ENCODE data around the gene SLC22A8.
"Not testable (repeated sequence)": the region's sequence is repeated elsewhere in the genome, so short reads cannot be mapped to it uniquely, and the experiment has no call there.

The SLC22A8 gene, protein sequence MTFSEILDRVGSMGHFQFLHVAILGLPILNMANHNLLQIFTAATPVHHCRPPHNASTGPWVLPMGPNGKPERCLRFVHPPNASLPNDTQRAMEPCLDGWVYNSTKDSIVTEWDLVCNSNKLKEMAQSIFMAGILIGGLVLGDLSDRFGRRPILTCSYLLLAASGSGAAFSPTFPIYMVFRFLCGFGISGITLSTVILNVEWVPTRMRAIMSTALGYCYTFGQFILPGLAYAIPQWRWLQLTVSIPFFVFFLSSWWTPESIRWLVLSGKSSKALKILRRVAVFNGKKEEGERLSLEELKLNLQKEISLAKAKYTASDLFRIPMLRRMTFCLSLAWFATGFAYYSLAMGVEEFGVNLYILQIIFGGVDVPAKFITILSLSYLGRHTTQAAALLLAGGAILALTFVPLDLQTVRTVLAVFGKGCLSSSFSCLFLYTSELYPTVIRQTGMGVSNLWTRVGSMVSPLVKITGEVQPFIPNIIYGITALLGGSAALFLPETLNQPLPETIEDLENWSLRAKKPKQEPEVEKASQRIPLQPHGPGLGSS

DNA sequence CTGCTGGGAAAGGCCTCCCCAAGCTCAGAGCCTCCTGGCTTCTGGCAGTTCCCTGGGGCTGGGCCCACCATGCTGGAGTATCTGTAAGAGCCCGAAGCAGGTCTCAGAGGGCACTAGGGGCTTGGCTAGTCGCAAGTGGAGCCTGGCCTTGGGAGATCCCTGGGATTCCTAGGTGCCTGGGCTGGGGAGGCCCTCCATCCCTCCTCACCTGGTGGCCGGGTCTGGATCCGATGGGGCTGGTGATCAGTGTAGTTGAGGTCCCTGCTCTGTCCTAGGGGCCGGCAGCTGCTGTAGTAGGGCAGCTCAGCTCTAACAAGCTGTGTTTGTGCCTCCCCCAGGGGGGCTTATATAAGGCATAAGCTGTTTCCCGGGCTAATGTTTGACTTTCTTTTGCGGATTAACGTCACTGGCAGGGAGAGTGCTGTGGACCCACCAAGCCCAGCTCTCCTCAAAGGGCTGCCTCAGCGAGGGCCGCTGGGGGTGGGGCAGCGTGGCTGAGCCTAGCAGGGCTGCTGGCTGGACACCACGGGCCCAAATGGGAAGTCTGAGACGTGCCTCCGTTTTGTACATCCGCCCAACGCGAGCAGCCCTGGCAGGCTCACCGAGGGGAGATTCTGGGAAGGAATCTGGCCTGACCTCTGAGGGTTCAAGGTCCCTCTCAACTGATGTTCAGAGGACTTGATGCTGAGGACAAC lies at the start of gene SLC22A8:
Gene SLC22A8, minus strand, starts transcription at position 321 of the 695 bp plus-strand sequence. CDS start 883 bp downstream, outside the sequence.
- in situ Hi-C loops (cut with MboI; ENCODE audit: low sequenced_read_pairs) = no loop called here

GRCh38 chr11:63046203-63046602 lies 30.6 kb upstream of the SLC22A8 start:
- in situ Hi-C loops (cut with MboI; ENCODE audit: low sequenced_read_pairs) = not testable (repeated sequence)

- in situ Hi-C loops (cut with MboI; ENCODE audit: low sequenced_read_pairs) = no loop called here
Measured at GRCh38 chr11:63042596-63042995, 27.0 kb upstream of the SLC22A8 start.

DNA sequence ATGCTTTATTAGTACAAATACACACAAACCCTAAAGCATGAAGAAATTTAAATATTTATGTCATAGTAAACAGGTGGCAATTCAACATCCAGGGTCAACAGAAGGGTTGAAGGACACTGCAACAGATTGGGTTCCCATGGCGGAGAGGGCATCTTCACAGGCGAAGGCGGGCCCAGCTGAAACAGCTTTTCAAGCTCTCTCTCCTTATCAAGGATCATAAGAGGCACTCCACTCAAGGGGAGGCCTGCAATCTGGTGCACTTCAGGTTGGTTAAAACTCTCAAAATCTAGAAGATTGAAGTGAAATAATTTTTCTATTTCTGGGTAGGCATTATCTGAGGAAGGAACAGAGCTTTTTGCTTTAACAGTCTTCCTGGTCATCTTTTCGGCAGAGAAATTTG lies 16.8 kb upstream of the SLC22A8 start:
- in situ Hi-C loops (cut with MboI; ENCODE audit: low sequenced_read_pairs) = no loop called here

GRCh38 chr11:63023841-63024648 lies 8.4 kb upstream of the SLC22A8 start:
- in situ Hi-C loops (cut with MboI; ENCODE audit: low sequenced_read_pairs) = loop anchor here (5.0 kb wide), 1 partner anchor 117 kb away; no protein-coding TSS in a partner anchor

GRCh38 chr11:63023222-63023814 lies 7.7 kb upstream of the SLC22A8 start:
- in situ Hi-C loops (cut with MboI; ENCODE audit: low sequenced_read_pairs) = loop anchor here (5.0 kb wide), 1 partner anchor 116 kb away; no protein-coding TSS in a partner anchor

- in situ Hi-C loops (cut with MboI; ENCODE audit: low sequenced_read_pairs) = loop anchor here (5.0 kb wide), 1 partner anchor 115 kb away; no protein-coding TSS in a partner anchor
Measured at GRCh38 chr11:63022441-63022840, 6.8 kb upstream of the SLC22A8 start.

- in situ Hi-C loops (cut with MboI; ENCODE audit: low sequenced_read_pairs) = loop anchor here (5.0 kb wide), 1 partner anchor 113 kb away; no protein-coding TSS in a partner anchor
Measured at GRCh38 chr11:63020671-63021291, 5.1 kb upstream of the SLC22A8 start.

DNA sequence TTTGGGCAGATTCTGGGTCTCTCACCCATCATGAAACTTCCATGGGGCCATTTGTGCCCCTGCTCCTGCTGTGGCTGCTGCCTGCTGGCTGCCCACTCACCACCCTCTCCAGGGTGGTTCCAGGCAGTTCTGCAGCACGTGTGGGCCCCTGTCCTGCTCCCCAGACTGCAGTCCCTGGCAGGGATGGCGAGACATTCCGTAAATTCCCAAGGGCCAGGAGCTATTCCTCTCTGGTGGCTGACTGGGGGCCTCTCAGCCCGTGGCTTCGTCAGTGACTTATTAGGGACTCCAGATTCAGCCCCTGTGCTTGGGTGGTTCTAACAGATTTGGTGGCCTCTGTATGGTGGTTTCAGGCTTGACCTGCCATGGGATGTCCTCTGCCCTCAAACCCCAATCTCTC lies 3.9 kb upstream of the SLC22A8 start:
- in situ Hi-C loops (cut with MboI; ENCODE audit: low sequenced_read_pairs) = no loop called here

DNA sequence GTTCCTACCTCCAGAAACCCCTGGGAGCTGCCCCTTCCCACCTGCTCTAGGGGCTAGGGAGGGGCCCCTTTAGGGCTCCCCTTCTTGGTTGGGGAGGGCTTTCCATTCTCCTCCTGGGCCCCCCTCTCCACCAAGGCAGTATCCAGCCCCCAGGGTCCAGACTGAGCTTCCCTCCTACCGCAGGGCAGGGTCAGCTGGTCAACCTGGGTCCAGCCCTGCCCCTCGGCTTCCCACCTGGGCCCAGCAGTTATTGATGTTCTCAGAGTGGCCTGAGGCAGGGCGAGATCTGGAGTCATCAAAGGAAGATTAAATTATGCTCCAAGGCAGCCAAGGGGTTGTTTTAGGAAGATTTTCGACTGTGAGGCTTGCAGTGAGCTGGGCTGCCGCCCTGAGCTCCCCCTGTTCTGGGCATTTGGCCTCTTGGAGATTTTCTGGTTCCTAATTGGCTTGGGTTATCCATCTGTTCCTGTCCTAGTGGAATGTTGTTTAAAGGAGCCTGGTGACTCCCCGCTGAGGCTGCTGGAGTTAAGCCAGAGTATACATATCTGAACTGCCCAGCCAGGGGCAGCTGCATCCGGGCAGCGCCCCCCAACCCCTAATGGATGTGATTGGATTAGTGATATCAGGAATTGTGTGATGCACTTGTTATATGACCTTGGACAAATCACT lies 1.8 kb upstream of the SLC22A8 start:
- in situ Hi-C loops (cut with MboI; ENCODE audit: low sequenced_read_pairs) = no loop called here

GRCh38 chr11:63014408-63015055 lies 1.1 kb downstream of the SLC22A8 start:
- in situ Hi-C loops (cut with MboI; ENCODE audit: low sequenced_read_pairs) = no loop called here

- in situ Hi-C loops (cut with MboI; ENCODE audit: low sequenced_read_pairs) = no loop called here
Measured at GRCh38 chr11:63012839-63013238, 2.8 kb downstream of the SLC22A8 start.

DNA sequence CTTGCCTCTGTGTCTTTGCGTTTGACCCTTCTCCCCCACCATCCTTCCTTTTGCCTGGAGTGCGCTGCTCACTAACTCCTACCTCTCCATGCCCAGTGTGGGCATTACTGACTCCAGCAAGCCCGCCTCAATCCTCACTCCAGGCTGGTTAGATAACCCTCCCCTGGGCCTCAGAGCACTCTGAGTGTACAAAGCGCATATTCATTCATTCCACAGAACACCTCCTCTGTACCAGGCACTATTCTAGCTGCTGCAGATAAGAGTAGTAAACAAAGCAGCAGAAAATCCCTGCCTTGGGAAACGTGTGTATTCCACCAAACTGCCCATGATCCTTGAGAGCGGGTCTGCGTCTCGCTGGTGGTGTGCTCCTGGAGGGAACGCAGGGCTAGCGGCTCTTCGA lies 3.2 kb downstream of the SLC22A8 start:
- in situ Hi-C loops (cut with MboI; ENCODE audit: low sequenced_read_pairs) = no loop called here

DNA sequence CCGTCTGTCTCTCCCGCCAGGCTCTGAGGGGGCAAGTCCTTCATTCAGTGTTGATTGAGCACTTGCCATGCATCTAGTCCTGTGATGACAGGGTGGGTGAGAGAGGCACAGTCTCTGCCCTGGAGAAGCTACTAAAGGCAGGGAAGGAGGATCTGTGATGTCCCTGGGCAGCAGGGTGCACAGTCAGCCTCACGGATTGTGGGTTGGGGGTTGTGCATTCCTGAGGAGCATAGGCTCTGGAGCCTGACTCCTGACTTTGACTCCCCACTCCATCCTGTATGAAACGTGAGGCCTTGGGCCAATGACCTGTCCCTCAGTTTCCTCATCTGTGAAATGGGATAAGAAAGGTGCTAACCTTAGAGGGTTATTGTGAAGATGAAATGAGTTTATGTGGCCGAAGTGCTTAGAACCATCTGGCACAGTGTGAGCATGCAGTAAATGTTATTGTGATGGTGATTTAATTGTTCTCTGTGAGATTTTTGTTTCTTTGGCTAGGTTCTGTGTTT lies 4.7 kb downstream of the SLC22A8 start:
- in situ Hi-C loops (cut with MboI; ENCODE audit: low sequenced_read_pairs) = no loop called here

- in situ Hi-C loops (cut with MboI; ENCODE audit: low sequenced_read_pairs) = no loop called here
Measured at GRCh38 chr11:63007920-63008319, 7.7 kb downstream of the SLC22A8 start.

DNA sequence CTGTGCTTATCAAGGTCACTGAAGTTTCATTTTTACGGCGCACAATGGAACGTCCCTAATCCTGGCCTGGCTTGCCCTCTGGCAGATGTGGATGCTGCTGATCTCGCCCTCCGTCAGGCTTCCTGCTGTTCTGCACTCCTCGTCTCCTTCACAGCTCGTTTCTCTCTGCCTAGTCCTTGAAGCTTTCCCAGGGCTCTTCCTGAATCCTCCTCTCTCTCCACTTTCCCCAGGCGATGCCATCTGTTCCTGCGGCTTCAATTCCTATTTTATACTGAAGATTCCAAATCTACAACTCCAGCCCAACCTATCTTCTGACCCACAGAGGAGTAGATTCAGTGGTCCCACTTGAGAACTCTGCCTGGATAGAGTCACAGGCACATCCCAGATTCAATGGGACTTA lies 14.2 kb downstream of the SLC22A8 start:
- in situ Hi-C loops (cut with MboI; ENCODE audit: low sequenced_read_pairs) = no loop called here

DNA sequence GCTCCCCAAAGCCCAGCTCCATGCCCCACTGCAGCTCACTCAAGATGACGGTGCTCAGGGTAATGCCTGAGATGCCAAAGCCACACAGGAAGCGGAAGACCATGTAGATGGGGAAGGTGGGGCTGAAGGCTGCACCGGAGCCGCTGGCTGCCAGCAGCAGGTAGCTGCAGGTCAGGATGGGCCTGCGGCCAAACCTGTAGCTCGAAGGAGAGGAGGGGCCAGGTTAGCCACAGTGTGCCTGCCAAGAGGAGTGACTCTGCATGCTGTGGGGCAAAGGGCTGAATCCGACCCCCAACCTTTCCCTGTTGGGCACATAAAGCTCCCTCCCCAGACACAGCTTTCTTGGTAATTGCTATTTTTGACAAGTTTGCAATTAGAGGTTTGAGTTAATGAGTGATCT lies 16.0 kb downstream of the SLC22A8 start:
- in situ Hi-C loops (cut with MboI; ENCODE audit: low sequenced_read_pairs) = no loop called here

GRCh38 chr11:62999156-62999555 lies 16.5 kb downstream of the SLC22A8 start:
- in situ Hi-C loops (cut with MboI; ENCODE audit: low sequenced_read_pairs) = no loop called here

DNA sequence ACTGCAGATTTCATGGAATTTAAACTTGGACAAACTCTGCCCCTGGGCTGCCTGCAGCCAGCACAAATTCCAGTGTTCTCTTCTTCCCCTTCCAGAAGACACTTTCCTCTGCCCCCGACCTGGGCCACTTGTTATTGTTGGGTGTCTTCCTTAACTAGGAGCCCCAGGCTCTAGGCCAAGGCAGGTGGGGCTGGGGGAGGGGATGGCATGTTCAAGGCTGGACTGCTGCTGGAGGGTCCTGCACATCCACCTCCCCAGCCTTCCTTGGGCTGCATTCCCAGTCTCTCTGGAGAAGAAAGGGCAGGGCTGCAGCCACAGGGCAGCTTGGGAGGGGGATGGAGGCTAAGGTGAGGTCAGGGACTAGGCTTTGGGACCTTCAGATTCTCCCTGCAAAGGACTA lies 19.4 kb downstream of the SLC22A8 start:
- in situ Hi-C loops (cut with MboI; ENCODE audit: low sequenced_read_pairs) = no loop called here
